ENCODE measurements around the gene CCIN.
A peak's percentile ranks its signal among the peaks of the same experiment; 100 is the strongest.

CCIN gene

GRCh38 chr9:36166168-36166927 lies 2.8 kb upstream of the CCIN start:
- Histone ChIP-seq H3K9me3 (ENCODE audit: insufficient read depth, low read length, severe bottlenecking) (no peaks in the 10 kb centered on the region), H3K27ac (ENCODE audit: low read length) (no peak overlapping the region), H3K4me2 (ENCODE audit: insufficient read depth, low read length) (peak overlapping the region; percentile 63), H4K20me1 (ENCODE audit: insufficient read depth, low read length) (no peaks in the 10 kb centered on the region), H2AFZ (ENCODE audit: low read depth, low read length) (peak overlapping the region; percentile 70), H3K27me3 (ENCODE audit: insufficient read depth, low read length, poor library complexity) (no peaks in the 10 kb centered on the region), H3K79me2 (ENCODE audit: insufficient read depth, low read length) (no peaks in the 10 kb centered on the region), H3K36me3 (ENCODE audit: insufficient read depth, low read length) (no peaks in the 10 kb centered on the region), H3K4me3 (ENCODE audit: low read depth in 1 of 2, low read length in 2 of 2) (peak overlapping the region in 1 of 2 experiments; percentile 46; a peak in 2 of 4 replicates), H3K9ac (ENCODE audit: low read depth, low read length) (no peak overlapping the region), H3K4me1 (ENCODE audit: insufficient read depth, low read length) (peaks cover 8% of the 10 kb centered on the region)
- no peak for TF ChIP-seq EZH2 (IDR thresholded peaks at IDR 0.05; ENCODE audit: borderline replicate concordance, low read depth, low read length, severe bottlenecking)
- peak; percentile 85 for TF ChIP-seq CTCF (IDR thresholded peaks at IDR 0.05; ENCODE audit: borderline replicate concordance, extremely low read depth, low read length, poor library complexity, severe bottlenecking)
- peak; percentile 74 for DNase-seq
- ATAC-seq (ENCODE audit: insufficient read depth, low read depth), result peak; percentile 98

GRCh38 chr9:36169708-36170107 lies 520 bp downstream of the CCIN start:
- no peak for DNase-seq
- no peak overlapping the region for H3K4me3 ChIP-seq (ENCODE audit: low read depth in 1 of 2, low read length in 2 of 2)
- no peaks in the 10 kb centered on the region for H3K9me3 ChIP-seq (ENCODE audit: insufficient read depth, low read length, severe bottlenecking)
- no peak overlapping the region for H3K27ac ChIP-seq (ENCODE audit: low read length)
- H2AFZ ChIP-seq (ENCODE audit: low read depth, low read length), result no peak overlapping the region
- no peaks in the 10 kb centered on the region for H4K20me1 ChIP-seq (ENCODE audit: insufficient read depth, low read length)
- no peaks in the 10 kb centered on the region for H3K36me3 ChIP-seq (ENCODE audit: insufficient read depth, low read length)
- TF ChIP-seq EZH2 (IDR thresholded peaks at IDR 0.05; ENCODE audit: borderline replicate concordance, low read depth, low read length, severe bottlenecking), result no peak
- no peak for TF ChIP-seq CTCF (IDR thresholded peaks at IDR 0.05; ENCODE audit: borderline replicate concordance, extremely low read depth, low read length, poor library complexity, severe bottlenecking)
- H3K27me3 ChIP-seq (ENCODE audit: insufficient read depth, low read length, poor library complexity), result no peaks in the 10 kb centered on the region
- no peak for ATAC-seq (ENCODE audit: insufficient read depth, low read depth)
- peaks cover 8% of the 10 kb centered on the region for H3K4me1 ChIP-seq (ENCODE audit: insufficient read depth, low read length)
- H3K4me2 ChIP-seq (ENCODE audit: insufficient read depth, low read length), result no peak overlapping the region
- no peaks in the 10 kb centered on the region for H3K79me2 ChIP-seq (ENCODE audit: insufficient read depth, low read length)
- H3K9ac ChIP-seq (ENCODE audit: low read depth, low read length), result no peak overlapping the region

GRCh38 chr9:36170531-36170930 lies 1.3 kb downstream of the CCIN start:
- no peak overlapping the region for H3K4me2 ChIP-seq (ENCODE audit: insufficient read depth, low read length)
- TF ChIP-seq EZH2 (IDR thresholded peaks at IDR 0.05; ENCODE audit: borderline replicate concordance, low read depth, low read length, severe bottlenecking) (no peak), CTCF (IDR thresholded peaks at IDR 0.05; ENCODE audit: borderline replicate concordance, extremely low read depth, low read length, poor library complexity, severe bottlenecking) (no peak)
- H3K4me1 ChIP-seq (ENCODE audit: insufficient read depth, low read length), result peaks cover 8% of the 10 kb centered on the region

More at GRCh38 chr9:36170531-36170930, 1.3 kb downstream of the CCIN start:
- no peaks in the 10 kb centered on the region for H3K9me3 ChIP-seq (ENCODE audit: insufficient read depth, low read length, severe bottlenecking)
- H3K27me3 ChIP-seq (ENCODE audit: insufficient read depth, low read length, poor library complexity), result no peaks in the 10 kb centered on the region
- DNase-seq, result no peak
- no peak for ATAC-seq (ENCODE audit: insufficient read depth, low read depth)
- H3K79me2 ChIP-seq (ENCODE audit: insufficient read depth, low read length), result no peaks in the 10 kb centered on the region
- no peaks in the 10 kb centered on the region for H4K20me1 ChIP-seq (ENCODE audit: insufficient read depth, low read length)
- H3K27ac ChIP-seq (ENCODE audit: low read length), result no peak overlapping the region
- H3K9ac ChIP-seq (ENCODE audit: low read depth, low read length), result no peak overlapping the region
- H3K36me3 ChIP-seq (ENCODE audit: insufficient read depth, low read length), result no peaks in the 10 kb centered on the region
- H2AFZ ChIP-seq (ENCODE audit: low read depth, low read length), result no peak overlapping the region
- H3K4me3 ChIP-seq (ENCODE audit: low read depth in 1 of 2, low read length in 2 of 2), result no peak overlapping the region

Data from DND-41 (cell line).